OCI-M2 (cell line): ENCODE measurements around the gene LIX1.
"Not testable (repeated sequence)": the region's sequence is repeated elsewhere in the genome, so short reads cannot be mapped to it uniquely, and the experiment has no call there.

Source experiments
- DNase-seq: peaks from one replicate; lab custom pipeline; 2025; ENCODE audit not compliant: unreplicated experiment; lab: John Stamatoyannopoulos, UW

The LIX1 gene

GRCh38 chr5:97143704-97144103 lies 1.3 kb upstream of the LIX1 start:
- no peak for DNase-seq

- DNase-seq, result no peak
These were observed 872 bp downstream of the LIX1 start for GRCh38 chr5:97141539-97141938.

- DNase-seq, result no peak
These were observed 1.4 kb downstream of the LIX1 start for GRCh38 chr5:97141031-97141430.

- not testable (repeated sequence) for DNase-seq
These were observed 2.2 kb downstream of the LIX1 start for GRCh38 chr5:97140250-97140649.

GRCh38 chr5:97136475-97136874 lies 5.9 kb downstream of the LIX1 start:
- no peak for DNase-seq

- DNase-seq, result no peak
These were observed 6.5 kb downstream of the LIX1 start for GRCh38 chr5:97135868-97136267.

GRCh38 chr5:97134634-97135033 lies 7.8 kb downstream of the LIX1 start:
- DNase-seq, result no peak

GRCh38 chr5:97133101-97133500 lies 9.3 kb downstream of the LIX1 start:
- DNase-seq, result no peak

- DNase-seq, result no peak
These were observed 10.5 kb downstream of the LIX1 start for GRCh38 chr5:97131921-97132320.

- no peak for DNase-seq
These were observed 11.2 kb downstream of the LIX1 start for GRCh38 chr5:97131139-97131710.

GRCh38 chr5:97127727-97128126 lies 14.7 kb downstream of the LIX1 start:
- no peak for DNase-seq

GRCh38 chr5:97125125-97125683 lies 17.2 kb downstream of the LIX1 start:
- no peak for DNase-seq

- no peak for DNase-seq
These were observed 18.1 kb downstream of the LIX1 start for GRCh38 chr5:97124335-97124734.

GRCh38 chr5:97121848-97122247 lies 20.6 kb downstream of the LIX1 start:
- DNase-seq, result no peak

GRCh38 chr5:97120195-97120594 lies 22.2 kb downstream of the LIX1 start:
- no peak for DNase-seq

- DNase-seq, result no peak
These were observed 23.4 kb downstream of the LIX1 start for GRCh38 chr5:97119007-97119390.

- DNase-seq, result no peak
These were observed 24.0 kb downstream of the LIX1 start for GRCh38 chr5:97118261-97119006.

GRCh38 chr5:97115932-97116331 lies 26.5 kb downstream of the LIX1 start:
- DNase-seq, result no peak

- no peak for DNase-seq
These were observed 30.2 kb downstream of the LIX1 start for GRCh38 chr5:97112230-97112629.

- DNase-seq, result no peak
These were observed 30.8 kb downstream of the LIX1 start for GRCh38 chr5:97111616-97112015.

- no peak for DNase-seq
These were observed 31.4 kb downstream of the LIX1 start for GRCh38 chr5:97111004-97111403.

GRCh38 chr5:97107318-97107717 lies 35.1 kb downstream of the LIX1 start:
- no peak for DNase-seq

- no peak for DNase-seq
These were observed 36.2 kb downstream of the LIX1 start for GRCh38 chr5:97106216-97106581.
